HFFc6 (cell line): Measurements from ENCODE around the gene TMEM47. TPM values are rescaled to one million over a fixed set of nuclear protein-coding genes. Genes with fewer than 3 reads are reported as not detected.

ENCODE experiments used
- DNase-seq: peaks from one replicate; pipeline ENCODE4 v3.0.0-alpha.2; 2018
- H3K27ac Mint-ChIP-seq: 2 replicates; pipeline ENCODE4 v1.8.0; 2020; ENCODE audit warnings: mild to moderate bottlenecking, mixed read lengths
- H3K27me3 Mint-ChIP-seq: 2 replicates; pipeline ENCODE4 v1.8.0; 2021; ENCODE audit warnings: mild to moderate bottlenecking, moderate library complexity, mixed read lengths; ENCODE audit not compliant: insufficient read depth
- H3K36me3 Mint-ChIP-seq: 2 replicates; pipeline ENCODE4 v1.8.0; 2021; ENCODE audit warnings: low read depth, mixed read lengths
- H3K4me1 Mint-ChIP-seq: 2 replicates; pipeline ENCODE4 v1.8.0; 2020; ENCODE audit warnings: low read depth, mixed read lengths
- H3K4me3 Mint-ChIP-seq: 2 replicates; pipeline ENCODE4 v1.8.0; 2020; ENCODE audit warnings: mild to moderate bottlenecking, moderate library complexity, mixed read lengths
- H3K9me3 Mint-ChIP-seq: 2 replicates; pipeline ENCODE4 v1.8.0; 2020; ENCODE audit warnings: mild to moderate bottlenecking, mixed read lengths
- CTCF ChIP-seq: fragments of 200-600 bp; sonication (generic); IDR thresholded peaks from 2 replicates; pipeline ENCODE4 v1.5.0; 2021; ENCODE audit warnings: antibody characterized with exemption, mild to moderate bottlenecking
- total RNA-seq, 6 experiments: library from RNA; stranded (reverse); fragmentation: NEBNext Ultra II Directional; extraction: Animal tissue kit (Norgen Biotek cat#: 25700); gene quantifications; 2 replicates in 1 of 6; 3 replicates in 5 of 6; pipeline ENCODE4 v1.2.3, GENCODE V29; 2021

The TMEM47 gene
- total RNA-seq, 6 experiments from 2014 or later, result 84.4 to 124 (median 110) TPM

- peaks cover 8% of the 10 kb centered on the region for H3K36me3 Mint-ChIP-seq
- no peak for DNase-seq
- peak overlapping the region; percentile 74; the same call in 1 of the 2 replicates for H3K4me3 Mint-ChIP-seq
- no peak for TF ChIP-seq CTCF
- no peaks in the 10 kb centered on the region for H3K27me3 Mint-ChIP-seq
- H3K4me1 Mint-ChIP-seq, result peaks cover 35% of the 10 kb centered on the region
- no peak overlapping the region for H3K27ac Mint-ChIP-seq
- H3K9me3 Mint-ChIP-seq, result no peaks in the 10 kb centered on the region; the same call in 1 of the 2 replicates
Observed at GRCh38 chrX:34586346-34586911, 70.7 kb downstream of the TMEM47 start.

GRCh38 chrX:34585561-34585960, 71.5 kb downstream of the TMEM47 start:
- TF ChIP-seq CTCF, result no peak
- no peak for DNase-seq
- peaks cover 35% of the 10 kb centered on the region for H3K4me1 Mint-ChIP-seq
- peak overlapping the region; percentile 65 for H3K27ac Mint-ChIP-seq
- no peaks in the 10 kb centered on the region; the same call in 1 of the 2 replicates for H3K9me3 Mint-ChIP-seq
- peaks cover 8% of the 10 kb centered on the region for H3K36me3 Mint-ChIP-seq
- H3K4me3 Mint-ChIP-seq, result peak overlapping the region; percentile 74
- H3K27me3 Mint-ChIP-seq, result no peaks in the 10 kb centered on the region

- Mint-ChIP-seq H3K27me3 (no peaks in the 10 kb centered on the region), H3K4me3 (peak overlapping the region; percentile 74), H3K27ac (no peak overlapping the region), H3K9me3 (no peaks in the 10 kb centered on the region; the same call in 1 of the 2 replicates), H3K4me1 (peaks cover 35% of the 10 kb centered on the region), H3K36me3 (peaks cover 8% of the 10 kb centered on the region)
- no peak for DNase-seq
- TF ChIP-seq CTCF, result no peak
Observed at GRCh38 chrX:34584781-34585180, 72.3 kb downstream of the TMEM47 start.

GRCh38 chrX:34580069-34580468, 77.0 kb downstream of the TMEM47 start:
- no peaks in the 10 kb centered on the region for H3K27me3 Mint-ChIP-seq
- no peaks in the 10 kb centered on the region for H3K9me3 Mint-ChIP-seq
- H3K27ac Mint-ChIP-seq, result no peak overlapping the region
- no peak for TF ChIP-seq CTCF
- no peak for DNase-seq
- H3K4me3 Mint-ChIP-seq, result no peak overlapping the region
- no peaks in the 10 kb centered on the region for H3K36me3 Mint-ChIP-seq
- peaks cover 6% of the 10 kb centered on the region for H3K4me1 Mint-ChIP-seq

GRCh38 chrX:34578237-34578636, 78.8 kb downstream of the TMEM47 start:
- Mint-ChIP-seq H3K27me3 (no peaks in the 10 kb centered on the region), H3K27ac (no peak overlapping the region), H3K4me3 (no peak overlapping the region), H3K9me3 (no peaks in the 10 kb centered on the region), H3K4me1 (no peaks in the 10 kb centered on the region), H3K36me3 (no peaks in the 10 kb centered on the region)
- peak; percentile 34 for DNase-seq
- TF ChIP-seq CTCF, result peak; percentile 76
